Measurements from ENCODE around the gene TPX2. TPM values are rescaled to one million over a fixed set of nuclear protein-coding genes. Genes with fewer than 3 reads are reported as not detected.

TPX2 gene
- total and polyA plus RNA-seq, 8 donors, result 5.1 to 89.9 (median 39.7) TPM

- H3K4me1 ChIP-seq, result no peaks in the 10 kb centered on the region
- intact Hi-C loops (cut with DNase I), result no loop called here
- DNase-seq, result no peak
- no peak for ATAC-seq
- no peak overlapping the region for H3K4me3 ChIP-seq
- H3K27me3 ChIP-seq, result no peaks in the 10 kb centered on the region
- H3K9me3 ChIP-seq, result no peaks in the 10 kb centered on the region
- H3K36me3 ChIP-seq, result peaks cover 0 to 48% of the 10 kb centered on the region in 2 donors
- TF ChIP-seq, protein P1, sequence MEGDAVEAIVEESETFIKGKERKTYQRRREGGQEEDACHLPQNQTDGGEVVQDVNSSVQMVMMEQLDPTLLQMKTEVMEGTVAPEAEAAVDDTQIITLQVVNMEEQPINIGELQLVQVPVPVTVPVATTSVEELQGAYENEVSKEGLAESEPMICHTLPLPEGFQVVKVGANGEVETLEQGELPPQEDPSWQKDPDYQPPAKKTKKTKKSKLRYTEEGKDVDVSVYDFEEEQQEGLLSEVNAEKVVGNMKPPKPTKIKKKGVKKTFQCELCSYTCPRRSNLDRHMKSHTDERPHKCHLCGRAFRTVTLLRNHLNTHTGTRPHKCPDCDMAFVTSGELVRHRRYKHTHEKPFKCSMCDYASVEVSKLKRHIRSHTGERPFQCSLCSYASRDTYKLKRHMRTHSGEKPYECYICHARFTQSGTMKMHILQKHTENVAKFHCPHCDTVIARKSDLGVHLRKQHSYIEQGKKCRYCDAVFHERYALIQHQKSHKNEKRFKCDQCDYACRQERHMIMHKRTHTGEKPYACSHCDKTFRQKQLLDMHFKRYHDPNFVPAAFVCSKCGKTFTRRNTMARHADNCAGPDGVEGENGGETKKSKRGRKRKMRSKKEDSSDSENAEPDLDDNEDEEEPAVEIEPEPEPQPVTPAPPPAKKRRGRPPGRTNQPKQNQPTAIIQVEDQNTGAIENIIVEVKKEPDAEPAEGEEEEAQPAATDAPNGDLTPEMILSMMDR (IDR thresholded peaks at IDR 0.05), result no peak
- no peak overlapping the region for H3K27ac ChIP-seq
These were observed 45.4 kb downstream of the TPX2 start for GRCh38 chr20:31784354-31785044.

- intact Hi-C loops (cut with DNase I), result no loop called here
- H3K27ac ChIP-seq, result no peak overlapping the region
- H3K9me3 ChIP-seq, result no peaks in the 10 kb centered on the region
- DNase-seq (no peak), ATAC-seq (no peak)
- no peaks in the 10 kb centered on the region for H3K27me3 ChIP-seq
- no peaks in the 10 kb centered on the region for H3K4me1 ChIP-seq
- peaks cover 0 to 43% of the 10 kb centered on the region in 2 donors for H3K36me3 ChIP-seq
- TF ChIP-seq, protein P1 (IDR thresholded peaks at IDR 0.05), result no peak
- H3K4me3 ChIP-seq, result no peak overlapping the region
These were observed 46.0 kb downstream of the TPX2 start for GRCh38 chr20:31785089-31785488.

- DNase-seq (no peak), ATAC-seq (no peak)
- peaks cover 0 to 45% of the 10 kb centered on the region in 2 donors for H3K36me3 ChIP-seq
- intact Hi-C loops (cut with DNase I), result no loop called here
- H3K27ac ChIP-seq, result no peak overlapping the region
- H3K4me1 ChIP-seq, result no peaks in the 10 kb centered on the region
- H3K4me3 ChIP-seq, result no peak overlapping the region
- H3K9me3 ChIP-seq, result no peaks in the 10 kb centered on the region
- TF ChIP-seq, protein P1 (IDR thresholded peaks at IDR 0.05), result no peak
- no peaks in the 10 kb centered on the region for H3K27me3 ChIP-seq
These were observed 49.5 kb downstream of the TPX2 start for GRCh38 chr20:31788578-31788977.

DNA sequence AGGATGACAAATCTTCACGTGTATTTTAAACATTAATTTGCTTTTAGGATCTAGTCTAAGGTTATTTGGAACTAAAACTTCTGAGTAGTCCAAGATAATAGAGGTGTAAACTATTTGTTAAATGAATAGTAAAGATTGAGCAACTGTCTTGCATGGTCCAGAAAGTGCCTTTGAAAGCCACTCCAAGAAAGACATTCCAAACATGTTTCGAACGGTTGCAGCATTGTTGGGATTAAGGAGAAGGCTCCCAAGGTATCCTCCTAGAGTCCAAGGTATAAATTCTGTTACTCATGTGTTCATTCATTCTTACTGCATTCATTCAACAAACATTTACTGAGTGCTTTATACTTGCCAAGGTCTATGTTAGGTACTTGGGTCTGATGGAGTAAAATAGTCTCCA, 51.3 kb downstream of the TPX2 start:
- intact Hi-C loops (cut with DNase I), result no loop called here
- no peaks in the 10 kb centered on the region for H3K4me1 ChIP-seq
- TF ChIP-seq, protein P1 (IDR thresholded peaks at IDR 0.05), result no peak
- no peak overlapping the region for H3K4me3 ChIP-seq
- no peak overlapping the region for H3K27ac ChIP-seq
- peaks cover 0 to 36% of the 10 kb centered on the region in 2 donors for H3K36me3 ChIP-seq
- ATAC-seq (no peak), DNase-seq (no peak)
- H3K9me3 ChIP-seq, result no peaks in the 10 kb centered on the region
- H3K27me3 ChIP-seq, result no peaks in the 10 kb centered on the region

DNA sequence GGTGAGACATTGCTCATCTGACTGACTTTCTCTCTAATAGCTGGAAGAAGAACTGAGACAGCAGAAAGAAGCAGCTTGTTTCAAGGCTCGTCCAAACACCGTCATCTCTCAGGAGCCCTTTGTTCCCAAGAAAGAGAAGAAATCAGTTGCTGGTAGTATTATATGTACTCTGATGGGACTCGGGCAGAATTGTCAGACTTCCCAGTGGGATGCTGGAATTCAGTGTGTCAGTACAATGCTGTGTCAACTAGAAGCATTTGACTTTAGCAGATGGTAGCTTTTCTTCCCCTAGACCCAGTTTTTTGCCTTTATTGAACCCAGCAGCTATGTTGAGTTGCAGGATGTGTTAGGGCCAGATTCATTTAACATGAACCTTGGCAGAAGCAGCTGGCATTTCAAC, 58.3 kb downstream of the TPX2 start:
- Histone ChIP-seq H3K36me3 (peaks cover 0 to 38% of the 10 kb centered on the region in 2 donors), H3K9me3 (no peaks in the 10 kb centered on the region), H3K4me3 (no peak overlapping the region), H3K27me3 (no peaks in the 10 kb centered on the region), H3K4me1 (no peaks in the 10 kb centered on the region), H3K27ac (no peak overlapping the region)
- no peak for ATAC-seq
- intact Hi-C loops (cut with DNase I), result no loop called here
- DNase-seq, result no peak
- TF ChIP-seq, protein P1 (IDR thresholded peaks at IDR 0.05), result no peak

Data from left lung (tissue), 10 donors.